Tibial artery (tissue), 4 donors: Measurements from ENCODE around the gene SHROOM4.

Source experiments
- DNase-seq, 2 donors: peaks; one replicate each; pipeline ENCODE4 v3.0.0-alpha.2; 2019
- H3K27ac ChIP-seq, 2 donors: fragments of 200-600 bp; sonication (generic) in 1 of 2; 1 replicate in 1 of 2; 2 replicates in 1 of 2; pipeline ENCODE4 v1.5.1; 2018 to 2019; ENCODE audit warnings: mild to moderate bottlenecking in 1 of 2
- H3K27me3 ChIP-seq, 2 donors: fragments of 200-600 bp; sonication (generic) in 1 of 2; one replicate each; pipeline versions ENCODE4 v1.5.1 to v1.6.0; 2016 to 2019
- H3K36me3 ChIP-seq, 3 donors: fragments of 200-600 bp; sonication (generic) in 2 of 3; one replicate each; pipeline ENCODE4 v1.5.1; 2016 to 2019; ENCODE audit warnings: mild to moderate bottlenecking in 2 of 3
- H3K4me1 ChIP-seq, 4 donors: fragments of 200-600 bp; sonication (generic) in 2 of 4; 1 replicate in 3 of 4; 2 replicates in 1 of 4; pipeline ENCODE4 v1.5.1; 2016 to 2019
- H3K4me3 ChIP-seq, 2 donors: fragments of 200-600 bp; sonication (generic) in 1 of 2; 1 replicate in 1 of 2; 2 replicates in 1 of 2; pipeline ENCODE4 v1.5.1; 2018 to 2019; ENCODE audit warnings: mild to moderate bottlenecking in 2 of 2
- H3K9me3 ChIP-seq, 3 donors: fragments of 200-600 bp; sonication (generic) in 1 of 3; one replicate each; pipeline ENCODE4 v1.5.1; 2016 to 2019
- CTCF ChIP-seq, 2 experiments: fragments of 200-600 bp in 1 of 2; fragments of 450-650 bp in 1 of 2; IDR thresholded peaks; one replicate each; pipeline ENCODE4 v1.5.1; 2017 to 2019; ENCODE audit warnings: antibody characterized with exemption in 2 of 2, mild to moderate bottlenecking in 1 of 2, moderate library complexity in 1 of 2
- intact Hi-C: fragments of 100-400 bp; cut with DNase I; formaldehyde crosslinking; loops from one replicate; pipeline ENCODE4 v1.15.0; 2023; ENCODE audit warnings: low total_unique reads

Gene SHROOM4

GRCh38 chrX:50805276-50805675 is 8.7 kb downstream of the SHROOM4 start:
- no peak overlapping the region for H3K27ac ChIP-seq
- H3K4me3 ChIP-seq: no peak overlapping the region
- no peak for TF ChIP-seq CTCF (IDR thresholded peaks at IDR 0.05)

GRCh38 chrX:50801135-50801534 is 12.9 kb downstream of the SHROOM4 start:
- H3K27ac ChIP-seq: no peak overlapping the region
- H3K27me3 ChIP-seq: no peaks in the 10 kb centered on the region
- H3K4me3 ChIP-seq: no peak overlapping the region
- no peaks in the 10 kb centered on the region for H3K9me3 ChIP-seq
- TF ChIP-seq CTCF (IDR thresholded peaks at IDR 0.05): no peak
- no peak for DNase-seq
- intact Hi-C loops: no loop called here
- no peaks in the 10 kb centered on the region for H3K36me3 ChIP-seq
- no peaks in the 10 kb centered on the region for H3K4me1 ChIP-seq

More at GRCh38 chrX:50805276-50805675, 8.7 kb downstream of the SHROOM4 start:
- Histone ChIP-seq H3K4me1 (no peaks in the 10 kb centered on the region), H3K9me3 (no peaks in the 10 kb centered on the region), H3K36me3 (no peaks in the 10 kb centered on the region), H3K27me3 (no peaks in the 10 kb centered on the region)
- no peak for DNase-seq
- intact Hi-C loops: no loop called here

GRCh38 chrX:50799531-50799961 is 14.4 kb downstream of the SHROOM4 start:
- DNase-seq: no peak
- H3K4me3 ChIP-seq: no peak overlapping the region
- no peak for TF ChIP-seq CTCF (IDR thresholded peaks at IDR 0.05)
- no peaks in the 10 kb centered on the region for H3K9me3 ChIP-seq
- H3K27me3 ChIP-seq: no peaks in the 10 kb centered on the region
- no peaks in the 10 kb centered on the region for H3K4me1 ChIP-seq
- no peak overlapping the region for H3K27ac ChIP-seq
- intact Hi-C loops: no loop called here
- H3K36me3 ChIP-seq: no peaks in the 10 kb centered on the region

- H3K27ac ChIP-seq: no peak overlapping the region
- intact Hi-C loops: no loop called here
- H3K9me3 ChIP-seq: no peaks in the 10 kb centered on the region
- no peaks in the 10 kb centered on the region for H3K27me3 ChIP-seq
- TF ChIP-seq CTCF (IDR thresholded peaks at IDR 0.05): no peak
- no peak overlapping the region for H3K4me3 ChIP-seq
- no peaks in the 10 kb centered on the region for H3K4me1 ChIP-seq
- no peak for DNase-seq
- H3K36me3 ChIP-seq: no peaks in the 10 kb centered on the region
Measured at GRCh38 chrX:50798783-50799182, 15.2 kb downstream of the SHROOM4 start.

- no peak for TF ChIP-seq CTCF (IDR thresholded peaks at IDR 0.05)
- Histone ChIP-seq H3K9me3 (peaks cover 0 to 16% (median 0%) of the 10 kb centered on the region in 3 donors), H3K36me3 (no peaks in the 10 kb centered on the region), H3K27me3 (no peaks in the 10 kb centered on the region), H3K27ac (no peak overlapping the region), H3K4me1 (no peaks in the 10 kb centered on the region), H3K4me3 (no peak overlapping the region)
- no peak for DNase-seq
- intact Hi-C loops: no loop called here
Measured at GRCh38 chrX:50787099-50787498, 26.9 kb downstream of the SHROOM4 start.

GRCh38 chrX:50780144-50780543 is 33.9 kb downstream of the SHROOM4 start:
- H3K4me1 ChIP-seq: no peaks in the 10 kb centered on the region
- no peak overlapping the region for H3K27ac ChIP-seq
- TF ChIP-seq CTCF (IDR thresholded peaks at IDR 0.05): no peak
- intact Hi-C loops: no loop called here
- no peak for DNase-seq
- no peaks in the 10 kb centered on the region for H3K36me3 ChIP-seq
- H3K4me3 ChIP-seq: no peak overlapping the region
- H3K9me3 ChIP-seq: peaks cover 0 to 5% (median 0%) of the 10 kb centered on the region in 3 donors
- H3K27me3 ChIP-seq: no peaks in the 10 kb centered on the region
